HFF-Myc (cell line): ENCODE results near the gene EPHA6.

ENCODE experiments used
- DNase-seq: peaks from one replicate; pipeline ENCODE4 v3.0.0-alpha.2; 2011; ENCODE audit warnings: low read depth; ENCODE audit errors: extremely low read depth
- H3K4me3 ChIP-seq: replicated peaks from 2 replicates; pipeline ENCODE4 v1.5.1; 2011; ENCODE audit warnings: low read depth, mild to moderate bottlenecking, control low read depth, low read length
- CTCF ChIP-seq: IDR thresholded peaks from 2 replicates; pipeline ENCODE4 v1.5.1; 2012; ENCODE audit warnings: mild to moderate bottlenecking, low read depth, low read length, control low read depth; ENCODE audit errors: missing control alignments

EPHA6 gene

GRCh38 chr3:97235179-97235578 lies 420.8 kb downstream of the EPHA6 start:
- TF ChIP-seq CTCF = no peak
- no peak for DNase-seq
- H3K4me3 ChIP-seq = no peak overlapping the region

- no peak for DNase-seq
- no peak overlapping the region for H3K4me3 ChIP-seq
- no peak for TF ChIP-seq CTCF
Observed at GRCh38 chr3:97235611-97236315, 421.4 kb downstream of the EPHA6 start.

- no peak overlapping the region for H3K4me3 ChIP-seq
- TF ChIP-seq CTCF = no peak
- DNase-seq = no peak
Observed at GRCh38 chr3:97241417-97241816, 427.0 kb downstream of the EPHA6 start.

- TF ChIP-seq CTCF = no peak
- no peak for DNase-seq
- no peak overlapping the region for H3K4me3 ChIP-seq
Observed at GRCh38 chr3:97245201-97245910, 431.0 kb downstream of the EPHA6 start.

- DNase-seq = no peak
- no peak overlapping the region for H3K4me3 ChIP-seq
- TF ChIP-seq CTCF = no peak
Observed at GRCh38 chr3:97256060-97256459, 441.7 kb downstream of the EPHA6 start.

GRCh38 chr3:97257942-97258697 lies 443.7 kb downstream of the EPHA6 start:
- no peak overlapping the region for H3K4me3 ChIP-seq
- TF ChIP-seq CTCF = no peak
- no peak for DNase-seq
